H9 (cell line): Measurements from ENCODE around the gene CACNA2D4. TPM values are rescaled to one million over a fixed set of nuclear protein-coding genes. Genes with fewer than 3 reads are reported as not detected.

Experiments
- DNase-seq: peaks from one replicate; pipeline ENCODE4 v3.0.0-alpha.2; 2017
- H2AFZ ChIP-seq: one replicate; pipeline ENCODE4 v1.6.1; 2013; ENCODE audit warnings: mild to moderate bottlenecking, low read length, control low read depth, moderate library complexity
- H2AK5ac ChIP-seq: 2 replicates; pipeline ENCODE4 v1.6.1; 2013; ENCODE audit warnings: low read length, control low read depth, mixed read lengths; ENCODE audit not compliant: insufficient read length
- H2BK120ac ChIP-seq: one replicate; pipeline ENCODE4 v1.6.1; 2013; ENCODE audit warnings: low read depth, mild to moderate bottlenecking, low read length, control low read depth, inconsistent platforms; ENCODE audit not compliant: poor library complexity, severe bottlenecking
- H2BK12ac ChIP-seq: 2 replicates; pipeline ENCODE4 v1.6.1; 2013; ENCODE audit warnings: low read length, control low read depth, mixed read lengths, low read depth; ENCODE audit not compliant: insufficient read length
- H2BK15ac ChIP-seq: 2 replicates; pipeline ENCODE4 v1.6.1; 2013; ENCODE audit warnings: low read depth, low read length, control low read depth
- H2BK20ac ChIP-seq: one replicate; pipeline ENCODE4 v1.6.1; 2013; ENCODE audit warnings: low read depth, mild to moderate bottlenecking, low read length, control low read depth, inconsistent platforms; ENCODE audit not compliant: poor library complexity, severe bottlenecking
- H2BK5ac ChIP-seq: 2 replicates; pipeline ENCODE4 v1.6.1; 2013; ENCODE audit warnings: low read length, control low read depth, mixed read lengths; ENCODE audit not compliant: insufficient read length
- H3K14ac ChIP-seq: 2 replicates; pipeline ENCODE4 v1.6.1; 2013; ENCODE audit warnings: low read length, control low read depth; ENCODE audit not compliant: insufficient read depth
- H3K18ac ChIP-seq: 2 replicates; pipeline ENCODE4 v1.6.1; 2013; ENCODE audit warnings: low read depth, mild to moderate bottlenecking, mixed read lengths, low read length, control low read depth; ENCODE audit not compliant: insufficient read length
- H3K23ac ChIP-seq: 2 replicates; pipeline ENCODE4 v1.6.1; 2013; ENCODE audit warnings: low read length, control low read depth, mixed read lengths, low read depth; ENCODE audit not compliant: insufficient read length
- H3K23me2 ChIP-seq: 2 replicates; pipeline ENCODE4 v1.6.1; 2013; ENCODE audit warnings: low read depth, mild to moderate bottlenecking, mixed read lengths, low read length, control low read depth; ENCODE audit not compliant: insufficient read length, poor library complexity, severe bottlenecking
- H3K27ac ChIP-seq: 2 replicates; pipeline ENCODE4 v1.5.1; 2013; ENCODE audit warnings: low read length, control low read depth, mixed read lengths, low read depth; ENCODE audit not compliant: insufficient read length
- H3K27me3 ChIP-seq: 2 replicates; pipeline ENCODE4 v1.6.1; 2013; ENCODE audit warnings: low read length, control low read depth, inconsistent platforms; ENCODE audit not compliant: insufficient read depth
- H3K4ac ChIP-seq: 2 replicates; pipeline ENCODE4 v1.6.1; 2013; ENCODE audit warnings: low read depth, mild to moderate bottlenecking, control low read depth, inconsistent platforms, low read length, moderate library complexity
- H3K4me1 ChIP-seq: 2 replicates; pipeline ENCODE4 v1.6.1; 2013; ENCODE audit warnings: low read length, control low read depth, inconsistent platforms; ENCODE audit not compliant: insufficient read depth
- H3K4me2 ChIP-seq: 2 replicates; pipeline ENCODE4 v1.6.1; 2013; ENCODE audit warnings: low read length, control low read depth, mixed read lengths; ENCODE audit not compliant: insufficient read length, insufficient read depth
- H3K56ac ChIP-seq: 2 replicates; pipeline ENCODE4 v1.6.1; 2013; ENCODE audit warnings: low read depth, mild to moderate bottlenecking, mixed read lengths, low read length, control low read depth; ENCODE audit not compliant: insufficient read length
- H3K79me1 ChIP-seq: 2 replicates; pipeline ENCODE4 v1.6.1; 2013; ENCODE audit warnings: low read depth, mild to moderate bottlenecking, moderate library complexity, low read length, control low read depth, inconsistent platforms; ENCODE audit not compliant: insufficient read depth, poor library complexity, severe bottlenecking
- H3K79me2 ChIP-seq: 2 replicates; pipeline ENCODE4 v1.6.1; 2013; ENCODE audit warnings: low read length, control low read depth, inconsistent platforms; ENCODE audit not compliant: insufficient read depth
- H3K9ac ChIP-seq: 2 replicates; pipeline ENCODE4 v1.6.1; 2013; ENCODE audit warnings: low read length, control low read depth, mixed read lengths; ENCODE audit not compliant: insufficient read length; ENCODE audit errors: extremely low read depth
- H3K9me3 ChIP-seq: one replicate; pipeline ENCODE4 v1.6.1; 2013; ENCODE audit warnings: low read depth, low read length, inconsistent platforms; ENCODE audit not compliant: control insufficient read depth
- H3T11ph ChIP-seq: one replicate; pipeline ENCODE4 v1.6.1; 2013; ENCODE audit warnings: mild to moderate bottlenecking, low read length, control low read depth, inconsistent platforms
- H4K20me1 ChIP-seq: one replicate; pipeline ENCODE4 v1.6.1; 2013; ENCODE audit not compliant: control insufficient read depth, insufficient read length, insufficient read depth
- H4K5ac ChIP-seq: 2 replicates; pipeline ENCODE4 v1.6.1; 2013; ENCODE audit warnings: low read depth, mild to moderate bottlenecking, mixed read lengths, low read length, control low read depth; ENCODE audit not compliant: insufficient read length
- H4K8ac ChIP-seq: replicated peaks from 2 replicates; pipeline ENCODE4 v1.6.1; 2013; ENCODE audit warnings: low read length, control low read depth, mixed read lengths, low read depth; ENCODE audit not compliant: insufficient read length
- H4K91ac ChIP-seq: 2 replicates; pipeline ENCODE4 v1.6.1; 2013; ENCODE audit warnings: low read depth, mild to moderate bottlenecking, moderate library complexity, mixed read lengths, low read length, control low read depth; ENCODE audit not compliant: insufficient read length
- H3K27ac Mint-ChIP-seq, 3 experiments: 2 replicates in 2 of 3; 3 replicates in 1 of 3; pipeline ENCODE4 v1.8.0; 2020 to 2021; ENCODE audit warnings: mixed read lengths in 3 of 3, mild to moderate bottlenecking in 1 of 3, moderate library complexity in 1 of 3
- H3K27me3 Mint-ChIP-seq: 2 replicates; pipeline ENCODE4 v1.8.0; 2021; ENCODE audit warnings: low read depth, mild to moderate bottlenecking, moderate library complexity, mixed read lengths
- H3K36me3 Mint-ChIP-seq, 3 experiments: 2 replicates in 2 of 3; 3 replicates in 1 of 3; pipeline ENCODE4 v1.8.0; 2020 to 2021; ENCODE audit warnings: low read depth in 3 of 3, mixed read lengths in 3 of 3; ENCODE audit not compliant: insufficient read depth in 1 of 3
- H3K4me1 Mint-ChIP-seq, 2 experiments: 2 replicates each; pipeline ENCODE4 v1.8.0; 2020; ENCODE audit warnings: mixed read lengths in 2 of 2
- H3K4me3 Mint-ChIP-seq, 2 experiments: 2 replicates in 1 of 2; 3 replicates in 1 of 2; pipeline ENCODE4 v1.8.0; 2020 to 2021; ENCODE audit warnings: mild to moderate bottlenecking in 2 of 2, mixed read lengths in 2 of 2, moderate library complexity in 1 of 2
- H3K9me3 Mint-ChIP-seq, 2 experiments: 2 replicates in 1 of 2; 3 replicates in 1 of 2; pipeline ENCODE4 v1.8.0; 2020; ENCODE audit warnings: mild to moderate bottlenecking in 2 of 2, mixed read lengths in 2 of 2, moderate library complexity in 1 of 2
- WGBS: extraction: QIAGEN DNeasy Blood & Tissue Kit; methylation state at CpG from one replicate; pipeline ENCODE4 v1.1.7; 2013; ENCODE audit warnings: missing lambda C conversion rate, low lambda C conversion rate, mixed read lengths; ENCODE audit not compliant: insufficient read length; ENCODE audit errors: extremely low coverage; 5-methylcytosine and 5-hydroxymethylcytosine counted together
- total RNA-seq: library from RNA; stranded (reverse); gene quantifications from 2 replicates; pipeline ENCODE4 v1.2.1, GENCODE V29; 2021
- TF ChIP-seq, protein P1 (sequence below): fragments of 200-600 bp; sonication (generic); conservative IDR thresholded peaks from 3 replicates; pipeline ENCODE4 v1.8.0; 2021; ENCODE audit warnings: antibody characterized with exemption, mild to moderate bottlenecking

CACNA2D4 gene
- total RNA-seq, 1 experiment from 2014 or later: 0.79 TPM

DNA sequence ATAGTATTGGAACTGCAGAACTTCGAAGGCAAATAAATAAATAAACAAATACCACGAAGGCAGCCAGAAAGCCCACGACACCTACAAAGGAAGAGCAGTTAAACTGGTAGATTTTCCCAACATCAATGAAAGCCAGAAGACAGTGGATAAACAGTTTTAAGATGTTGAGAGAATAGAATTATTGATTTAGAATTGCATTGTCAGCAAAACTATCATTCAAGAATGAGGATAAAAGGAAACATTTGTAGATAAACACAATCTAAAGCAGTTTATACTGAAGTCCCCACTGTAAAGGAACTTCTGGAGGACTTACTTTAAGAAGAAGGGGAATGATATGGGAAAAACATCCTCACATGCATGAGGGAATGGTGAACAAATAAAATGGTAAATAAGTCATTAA lies 29.5 kb downstream of the CACNA2D4 start:
- Histone ChIP-seq H3K18ac (no peak overlapping the region), H2BK20ac (no peak overlapping the region), H3K27me3 (no peaks in the 10 kb centered on the region), H4K8ac (no peak overlapping the region), H3K4me1 (no peaks in the 10 kb centered on the region), H4K5ac (no peak overlapping the region), H4K20me1 (no peaks in the 10 kb centered on the region), H2BK12ac (no peak overlapping the region), H2BK120ac (no peak overlapping the region), H3K4me2 (no peak overlapping the region), H3K9ac (no peak overlapping the region), H3K23ac (no peak overlapping the region), H3K56ac (no peak overlapping the region), H3K27ac (no peak overlapping the region), H3K4ac (no peak overlapping the region), H3K23me2 (peaks cover 2% of the 10 kb centered on the region), H2BK15ac (no peak overlapping the region), H2AK5ac (no peak overlapping the region), H3K9me3 (no peaks in the 10 kb centered on the region), H3K79me2 (no peaks in the 10 kb centered on the region), H3T11ph (no peak overlapping the region), H4K91ac (no peak overlapping the region), H3K14ac (no peak overlapping the region), H2AFZ (no peak overlapping the region), H2BK5ac (no peak overlapping the region), H3K79me1 (no peaks in the 10 kb centered on the region)
- TF ChIP-seq, protein P1, sequence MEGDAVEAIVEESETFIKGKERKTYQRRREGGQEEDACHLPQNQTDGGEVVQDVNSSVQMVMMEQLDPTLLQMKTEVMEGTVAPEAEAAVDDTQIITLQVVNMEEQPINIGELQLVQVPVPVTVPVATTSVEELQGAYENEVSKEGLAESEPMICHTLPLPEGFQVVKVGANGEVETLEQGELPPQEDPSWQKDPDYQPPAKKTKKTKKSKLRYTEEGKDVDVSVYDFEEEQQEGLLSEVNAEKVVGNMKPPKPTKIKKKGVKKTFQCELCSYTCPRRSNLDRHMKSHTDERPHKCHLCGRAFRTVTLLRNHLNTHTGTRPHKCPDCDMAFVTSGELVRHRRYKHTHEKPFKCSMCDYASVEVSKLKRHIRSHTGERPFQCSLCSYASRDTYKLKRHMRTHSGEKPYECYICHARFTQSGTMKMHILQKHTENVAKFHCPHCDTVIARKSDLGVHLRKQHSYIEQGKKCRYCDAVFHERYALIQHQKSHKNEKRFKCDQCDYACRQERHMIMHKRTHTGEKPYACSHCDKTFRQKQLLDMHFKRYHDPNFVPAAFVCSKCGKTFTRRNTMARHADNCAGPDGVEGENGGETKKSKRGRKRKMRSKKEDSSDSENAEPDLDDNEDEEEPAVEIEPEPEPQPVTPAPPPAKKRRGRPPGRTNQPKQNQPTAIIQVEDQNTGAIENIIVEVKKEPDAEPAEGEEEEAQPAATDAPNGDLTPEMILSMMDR: no peak
- H3K9me3 Mint-ChIP-seq: peaks cover 2 to 6% of the 10 kb centered on the region in 2 experiments; a peak in 1 of 5 replicates
- no peak for DNase-seq
- no peak overlapping the region for H3K27ac Mint-ChIP-seq
- H3K36me3 Mint-ChIP-seq: peaks cover 0 to 5% (median 0%) of the 10 kb centered on the region in 3 experiments; a peak in 1 of 7 replicates
- H3K27me3 Mint-ChIP-seq: peaks cover 1% of the 10 kb centered on the region
- peaks cover 4% of the 10 kb centered on the region in 2 experiments for H3K4me1 Mint-ChIP-seq
- H3K4me3 Mint-ChIP-seq: no peak overlapping the region
- WGBS: no CpG with 5 or more reads among the region's 3 CpGs
